ENCODE measurements around the gene ZNF670.

GRCh38 chr1:247064304-247064703, 14.3 kb downstream of the ZNF670 start:
- TF ChIP-seq TAF1 (conservative IDR thresholded peaks at IDR 0.05) (no peak), CTCF (IDR thresholded peaks at IDR 0.05; ENCODE audit: low read depth, low read length, missing input control) (no peak), RXRA (IDR thresholded peaks at IDR 0.05) (no peak), GABPA (IDR thresholded peaks at IDR 0.05 in 1 of 2, conservative IDR thresholded peaks at IDR 0.05 in 1 of 2) (no peak), EGR1 (IDR thresholded peaks at IDR 0.05; ENCODE audit: low read depth in 2 of 2) (no peak), JUND (IDR thresholded peaks at IDR 0.05) (no peak), MAX (IDR thresholded peaks at IDR 0.05) (no peak), REST (IDR thresholded peaks at IDR 0.05) (no peak), RAD21 (IDR thresholded peaks at IDR 0.05) (no peak), FOXA1 (IDR thresholded peaks at IDR 0.05) (no peak), ATF3 (IDR thresholded peaks at IDR 0.05) (no peak), YY1 (IDR thresholded peaks at IDR 0.05) (no peak), SP1 (IDR thresholded peaks at IDR 0.05) (no peak), HNF4A (conservative IDR thresholded peaks at IDR 0.05) (no peak)

Measured in liver (tissue), 3 donors.